ENCODE measurements around the gene CRYBG2. TPM values are rescaled to one million over a fixed set of nuclear protein-coding genes. Genes with fewer than 3 reads are reported as not detected.

CRYBG2 gene
- total and polyA plus RNA-seq, 2 of the 8 experiments (the other 6 are each of a cell fraction or from before 2014, with no cell fraction given): 14.2 to 17.0 TPM

GRCh38 chr1:26362331-26362730 is 8.4 kb upstream of the CRYBG2 start:
- H2AFZ ChIP-seq (ENCODE audit: low read length): no peak overlapping the region
- DNase-seq (ENCODE audit: low read depth in 1 of 2, low spot score in 2 of 2) (no peak), FAIRE-seq (no peak)
- no peak overlapping the region for H4K91ac ChIP-seq (replicated peaks; ENCODE audit: insufficient read length, low read length)
- no peak overlapping the region for H3K56ac ChIP-seq (replicated peaks; ENCODE audit: insufficient read length, low read depth, low read length)
- no peaks in the 10 kb centered on the region for H4K20me1 ChIP-seq (replicated peaks in 1 of 2; ENCODE audit: control insufficient read depth in 1 of 2, insufficient read depth in 2 of 2, low read length in 2 of 2)
- H2BK12ac ChIP-seq (ENCODE audit: low read depth, low read length): no peak overlapping the region
- H3K23ac ChIP-seq (ENCODE audit: insufficient read length): no peak overlapping the region
- no peaks in the 10 kb centered on the region for H3K36me3 ChIP-seq (ENCODE audit: control insufficient read depth in 2 of 4, insufficient read depth in 4 of 4, low read length in 3 of 4)
- peaks cover 8% of the 10 kb centered on the region; the same call in 1 of the 2 replicates for H3K23me2 ChIP-seq (ENCODE audit: low read depth, low read length)
- H3K27me3 ChIP-seq (replicated peaks in 1 of 4; ENCODE audit: control insufficient read depth in 3 of 4, extremely low read depth in 1 of 4, insufficient read depth in 3 of 4, low read length in 3 of 4): peaks cover 0 to 17% (median 11%) of the 10 kb centered on the region in 4 experiments; a peak in 4 of 7 replicates
- H3K9me3 ChIP-seq (ENCODE audit: insufficient read depth in 2 of 2, low read depth in 1 of 2, low read length in 1 of 2): no peaks in the 10 kb centered on the region
- ChIA-PET CTCF (ENCODE audit: partially characterized antibody) (interaction anchor here (0.6 to 14.1 kb wide), 15 partner anchors 8 to 1099 kb away, joined by 3 to 297 read pairs (median 21); partner anchors contain the start of genes CRYBG2, SH3BGRL3 and ZNF683), POLR2A (ENCODE audit: partially characterized antibody) (interaction anchor here (0.9 to 4.4 kb wide), 7 partner anchors 9 to 67 kb away, joined by 3 to 36 read pairs (median 4); partner anchors contain the start of genes CD52 and LIN28A)
- no peaks in the 10 kb centered on the region for H3K79me2 ChIP-seq (ENCODE audit: control insufficient read depth in 1 of 2, insufficient read depth in 2 of 2, low read length in 2 of 2)
- H2BK15ac ChIP-seq (ENCODE audit: low read length): no peak overlapping the region
- H2BK20ac ChIP-seq (ENCODE audit: low read length): no peak overlapping the region
- H4K8ac ChIP-seq (ENCODE audit: extremely low read depth, insufficient read depth, low read length): no peak overlapping the region
- TF ChIP-seq RXRA (IDR thresholded peaks at IDR 0.05; ENCODE audit: insufficient read depth, low read depth, low read length): no peak
- TF ChIP-seq TBP (IDR thresholded peaks at IDR 0.05; ENCODE audit: low read depth, low read length): no peak
- TF ChIP-seq JUND (IDR thresholded peaks at IDR 0.05; ENCODE audit: low read length): no peak
- H2BK5ac ChIP-seq (ENCODE audit: low read depth, low read length): no peak overlapping the region
- H3K14ac ChIP-seq (ENCODE audit: insufficient read length): no peak overlapping the region
- no peak overlapping the region for H3K27ac ChIP-seq (ENCODE audit: low read depth, low read length)
- H3K4me2 ChIP-seq (ENCODE audit: insufficient read depth in 1 of 2, low read depth in 2 of 2, low read length in 2 of 2): no peak overlapping the region
- H3K18ac ChIP-seq (ENCODE audit: extremely low read depth, low read length): no peak overlapping the region
- no peak overlapping the region for H3K4me3 ChIP-seq (ENCODE audit: extremely low read depth in 1 of 4, insufficient read depth in 2 of 4, low read depth in 3 of 4, low read length in 4 of 4)
- no peaks in the 10 kb centered on the region for H3K79me1 ChIP-seq (ENCODE audit: low read depth, low read length)
- H3K4me1 ChIP-seq (replicated peaks in 1 of 4; ENCODE audit: control insufficient read depth in 3 of 4, insufficient read depth in 4 of 4, low read length in 3 of 4): peaks cover 6 to 16% (median 12%) of the 10 kb centered on the region in 4 experiments
- 94% methylated on average over 3 of the region's 3 CpGs; no CpG with 5 or more reads in 1 of the 2 experiments for WGBS, 2 experiments (ENCODE audit: extremely low coverage in 1 of 2, insufficient coverage in 1 of 2, insufficient read length in 1 of 2, insufficient replicate concordance in 2 of 2, low coverage in 1 of 2, low lambda C conversion rate in 2 of 2, missing lambda C conversion rate in 1 of 2)
- H2AK5ac ChIP-seq (ENCODE audit: low read depth, low read length): no peak overlapping the region
- H3K9ac ChIP-seq (replicated peaks in 1 of 4; ENCODE audit: extremely low read depth in 1 of 4, low read depth in 3 of 4, low read length in 3 of 4): no peak overlapping the region
- H2BK120ac ChIP-seq (replicated peaks; ENCODE audit: low read depth, low read length): no peak overlapping the region
- H4K5ac ChIP-seq (ENCODE audit: insufficient read length, low read depth, low read length): no peak overlapping the region
- H3K4ac ChIP-seq (replicated peaks; ENCODE audit: insufficient read length, low read depth, low read length): no peak overlapping the region
